ENCODE data around the gene TSPAN17. TPM values are rescaled to one million over a fixed set of nuclear protein-coding genes. Genes with fewer than 3 reads are reported as not detected.

Gene TSPAN17
- total RNA-seq = 35.5 and 40.4 TPM in 2 replicates

DNA sequence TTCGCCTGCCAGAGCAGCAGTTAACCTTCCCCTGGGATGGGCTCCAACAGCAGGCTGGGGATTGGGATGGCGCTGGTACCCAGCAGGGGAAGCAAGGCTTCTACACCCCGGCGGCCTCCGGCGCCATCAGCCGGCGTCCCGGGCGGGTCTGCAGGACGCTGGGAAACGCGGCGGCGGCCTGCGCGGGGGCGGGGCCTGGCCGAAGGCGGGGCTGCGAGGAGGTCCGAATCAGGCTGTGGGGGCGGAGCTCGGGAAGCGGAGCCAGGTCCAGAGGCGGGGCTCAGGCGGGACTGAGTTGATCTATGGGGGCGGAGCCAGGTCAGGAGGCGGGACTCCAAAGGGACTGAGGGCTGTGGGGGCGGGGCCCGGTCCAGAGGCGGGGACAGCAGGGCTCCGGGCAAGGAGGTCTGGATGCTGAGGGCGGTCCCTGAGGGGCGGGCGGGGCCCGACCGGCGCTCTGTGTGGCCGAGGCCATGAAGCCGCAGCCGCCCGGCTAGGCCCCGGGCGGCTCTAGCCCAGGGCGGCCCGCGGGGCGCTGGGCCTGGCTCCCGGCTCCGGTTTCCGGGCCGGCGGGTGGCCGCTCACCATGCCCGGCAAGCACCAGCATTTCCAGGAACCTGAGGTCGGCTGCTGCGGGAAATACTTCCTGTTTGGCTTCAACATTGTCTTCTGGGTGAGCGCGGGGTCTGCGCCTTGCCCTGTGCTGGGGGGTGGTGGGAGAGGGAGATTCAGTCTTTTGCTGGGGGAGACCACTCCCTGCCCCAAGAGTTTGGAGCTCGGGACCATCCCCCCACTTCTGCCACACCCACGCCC, at the start of gene TSPAN17:
TSS of gene TSPAN17 (plus strand) at position 455 of the 813 bp plus-strand sequence. CDS start at position 587, 132 bp downstream.

DNA sequence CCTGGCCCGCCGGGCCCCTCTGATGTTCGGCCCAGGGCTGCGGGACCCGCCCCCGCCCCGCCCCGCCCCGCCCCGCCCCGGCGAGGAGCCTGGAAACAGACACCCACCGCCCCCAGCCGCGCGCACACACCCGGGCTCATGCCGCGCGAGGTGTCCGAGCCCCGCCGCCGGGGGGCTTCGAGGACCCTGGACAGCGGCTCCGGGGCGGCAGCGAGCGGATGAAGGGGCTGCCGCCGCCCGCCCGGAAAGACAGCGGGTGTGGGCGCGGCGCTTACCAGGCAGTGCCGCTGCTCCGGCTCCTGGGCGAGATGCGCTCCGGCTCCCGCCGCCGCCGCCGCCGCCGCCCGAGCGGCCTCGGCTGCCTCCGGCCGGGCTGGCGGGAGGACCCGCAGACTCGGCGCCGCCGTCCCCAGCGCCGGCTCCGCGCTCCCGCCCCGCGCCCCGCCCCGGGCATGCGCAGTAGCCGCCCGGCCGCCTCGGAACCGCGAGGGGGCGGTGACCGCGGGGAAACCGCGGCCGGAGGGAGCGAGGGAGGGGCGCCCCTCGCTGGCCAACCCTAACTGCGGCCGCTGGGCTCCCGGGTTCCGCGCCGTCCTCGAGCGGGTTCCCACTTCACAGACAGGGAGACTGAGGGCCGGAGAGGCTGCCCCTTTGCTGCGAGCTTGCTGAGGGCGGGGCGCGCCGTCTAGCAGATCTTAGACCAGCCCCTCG, 37.4 kb upstream of the TSPAN17 start, which contains the start of gene GPRIN1:
TSS of gene GPRIN1 (minus strand) at position 433 of the 711 bp plus-strand sequence. CDS start 10,322 bp downstream, outside the sequence.

DNA sequence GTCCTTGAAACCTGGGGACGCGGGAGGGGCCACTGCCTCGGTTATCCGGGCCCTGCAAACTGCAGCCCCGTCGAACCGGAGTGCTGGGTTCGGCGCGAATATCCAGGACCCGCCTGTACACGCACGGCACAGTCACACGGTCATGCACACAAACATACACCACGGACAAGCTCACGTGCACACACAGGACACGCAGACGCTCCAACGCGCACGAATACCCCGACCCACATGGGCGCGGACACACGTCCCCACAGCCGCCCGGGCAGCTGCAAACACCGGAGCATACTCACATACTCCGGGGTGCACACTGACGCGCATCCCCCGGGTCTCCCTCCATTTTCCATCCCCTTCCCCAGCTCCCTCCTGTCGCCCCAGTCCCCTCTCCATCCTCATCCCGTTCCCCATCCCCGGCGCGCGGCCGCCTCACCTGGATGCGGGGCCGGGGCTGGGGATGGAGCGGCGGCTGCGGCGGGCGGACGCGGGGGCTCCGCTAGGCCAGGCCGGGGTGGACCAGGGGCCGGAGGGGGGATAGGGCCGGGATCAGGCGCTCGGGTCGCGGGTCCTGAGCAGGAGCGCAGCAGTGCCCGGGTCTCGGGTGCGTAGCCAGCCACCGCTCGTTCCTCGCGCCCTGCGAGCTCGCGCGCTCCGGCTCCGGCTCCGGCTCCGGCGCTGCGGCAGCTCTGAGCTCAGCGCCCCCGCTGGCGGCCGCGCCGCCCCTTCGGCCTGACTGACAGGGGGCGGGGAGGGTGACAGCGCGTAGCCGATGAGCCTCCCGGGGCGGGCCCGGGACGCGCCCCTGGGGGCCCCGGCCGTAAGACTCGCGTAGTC, 17.2 kb upstream of the TSPAN17 start, which contains the start of the genes EIF4E1B and SNCB:
TSS of gene EIF4E1B (plus strand) at position 823 of the 828 bp plus-strand sequence. CDS start 12,113 bp downstream, outside the sequence.
TSS of gene SNCB (minus strand) at position 682 of the 828 bp plus-strand sequence. CDS start 880 bp downstream, outside the sequence.

Other genes starting within 250 kb of the TSPAN17 start
- gene CLTB, start 230.9 kb upstream of the TSPAN17 start, total RNA-seq = 89.4 and 139 TPM in 2 replicates
- gene FAF2, start 199.1 kb upstream of the TSPAN17 start, total RNA-seq = 36.5 and 38.3 TPM in 2 replicates
- 1.00 and 1.7 TPM in 2 replicates for gene RNF44, start 110.1 kb upstream of the TSPAN17 start, total RNA-seq
- gene CDHR2, start 98.1 kb upstream of the TSPAN17 start, total RNA-seq = not detected in 2 replicates
- gene GPRIN1, start 37.3 kb upstream of the TSPAN17 start, total RNA-seq = 4.4 and 9.8 TPM in 2 replicates
- gene SNCB, start 16.9 kb upstream of the TSPAN17 start, total RNA-seq = 0.37 and 2.8 TPM in 2 replicates
- gene EIF4E1B, start 16.8 kb upstream of the TSPAN17 start, total RNA-seq = not detected in 2 replicates
- not detected in 2 replicates for gene UNC5A, start 163.1 kb downstream of the TSPAN17 start, total RNA-seq

Measured in uterine smooth muscle cell (primary cell).